Stromal cell of bone marrow (primary cell): Measurements from ENCODE around the gene LRP5.

Source experiments
- DNase-seq: peaks from one replicate; pipeline ENCODE4 v3.0.0-alpha.2; 2012; ENCODE audit warnings: low read depth

The LRP5 gene

GRCh38 chr11:68309621-68310185 lies 2.7 kb upstream of the LRP5 start:
- no peak for DNase-seq

GRCh38 chr11:68311160-68312116 lies 953 bp upstream of the LRP5 start:
- no peak for DNase-seq

- DNase-seq, result no peak
Measured at GRCh38 chr11:68312780-68313573, 586 bp downstream of the LRP5 start.

GRCh38 chr11:68313574-68314202 lies 1.3 kb downstream of the LRP5 start:
- no peak for DNase-seq

GRCh38 chr11:68314203-68315170 lies 2.1 kb downstream of the LRP5 start:
- no peak for DNase-seq

GRCh38 chr11:68315171-68315920 lies 3.0 kb downstream of the LRP5 start:
- DNase-seq, result no peak

- DNase-seq, result no peak
Measured at GRCh38 chr11:68317147-68317785, 4.9 kb downstream of the LRP5 start.

- no peak for DNase-seq
Measured at GRCh38 chr11:68321293-68322051, 9.1 kb downstream of the LRP5 start.

GRCh38 chr11:68322052-68322430 lies 9.7 kb downstream of the LRP5 start:
- no peak for DNase-seq

- no peak for DNase-seq
Measured at GRCh38 chr11:68324241-68324640, 11.8 kb downstream of the LRP5 start.

- DNase-seq, result no peak
Measured at GRCh38 chr11:68324695-68325094, 12.3 kb downstream of the LRP5 start.

GRCh38 chr11:68325183-68325906 lies 13.0 kb downstream of the LRP5 start:
- no peak for DNase-seq

- no peak for DNase-seq
Measured at GRCh38 chr11:68325907-68326220, 13.5 kb downstream of the LRP5 start.

- no peak for DNase-seq
Measured at GRCh38 chr11:68326334-68327215, 14.2 kb downstream of the LRP5 start.

GRCh38 chr11:68327586-68328370 lies 15.4 kb downstream of the LRP5 start:
- no peak for DNase-seq

GRCh38 chr11:68328374-68329091 lies 16.1 kb downstream of the LRP5 start:
- no peak for DNase-seq
